SK-N-SH (cell line): Measurements from ENCODE around the gene HSPB7. TPM values are rescaled to one million over a fixed set of nuclear protein-coding genes. Genes with fewer than 3 reads are reported as not detected.

ENCODE experiments used
- CTCF ChIA-PET: fragments of 300-600, 350-600 bp; formaldehyde crosslinking; extraction: SDS; loops from one replicate; lab custom pipeline; 2021; lab: Yijun Ruan, JAX
- POLR2A ChIA-PET: fragments of 350-600 bp; sonication (Branson Sonifier 250); formaldehyde crosslinking; extraction: SDS; loops from one replicate; lab custom pipeline; 2020; ENCODE audit warnings: antibody characterized with exemption, inconsistent platforms; lab: Yijun Ruan, JAX
- DNase-seq: peaks from one replicate; pipeline ENCODE4 v3.0.0; 2012
- H2AFZ ChIP-seq: fragments of 200-600 bp; sonication (generic); 2 replicates; pipeline ENCODE4 v1.8.1; 2016; ENCODE audit warnings: antibody characterized with exemption, mild to moderate bottlenecking, low read depth
- H3F3A ChIP-seq: fragments of 200-600 bp; sonication (generic); replicated peaks from 2 replicates; pipeline ENCODE3; 2016; ENCODE audit warnings: antibody characterized with exemption, mild to moderate bottlenecking; ENCODE audit not compliant: insufficient read depth
- H3K27ac ChIP-seq, 2 experiments: fragments of 200-500 bp in 1 of 2; fragments of 200-600 bp in 1 of 2; sonication (Bioruptor generic) in 1 of 2; sonication (generic), shearing (Covaris generic) in 1 of 2; 2 replicates each; pipeline versions ENCODE4 v1.5.1 to v1.6.1; 2014 to 2016; ENCODE audit warnings: low read depth in 2 of 2, inconsistent platforms in 1 of 2, low read length in 1 of 2, mild to moderate bottlenecking in 1 of 2, mixed read lengths in 1 of 2
- H3K27me3 ChIP-seq: fragments of 200-600 bp; sonication (generic), shearing (Covaris generic); 2 replicates; pipeline ENCODE4 v1.6.1; 2016; ENCODE audit warnings: mixed run types; ENCODE audit not compliant: insufficient read depth
- H3K36me3 ChIP-seq, 2 experiments: fragments of 200-500 bp in 1 of 2; fragments of 200-600 bp in 1 of 2; sonication (Bioruptor generic) in 1 of 2; sonication (generic) in 1 of 2; replicated peaks in 1 of 2; 2 replicates each; pipeline versions ENCODE3 to v1.5.1; 2014 to 2016; ENCODE audit warnings: low read length in 1 of 2, mild to moderate bottlenecking in 1 of 2; ENCODE audit not compliant: insufficient read depth in 2 of 2, control insufficient read depth in 1 of 2
- H3K4me1 ChIP-seq, 2 experiments: fragments of 200-500 bp in 1 of 2; fragments of 200-600 bp in 1 of 2; sonication (Bioruptor generic) in 1 of 2; sonication (generic), shearing (Covaris generic) in 1 of 2; 2 replicates each; pipeline versions ENCODE4 v1.5.1 to v1.6.1; 2014 to 2016; ENCODE audit warnings: low read depth in 1 of 2, low read length in 1 of 2, mixed run types in 1 of 2; ENCODE audit not compliant: insufficient read depth in 2 of 2, control insufficient read depth in 1 of 2
- H3K4me2 ChIP-seq: fragments of 200-600 bp; sonication (generic), shearing (Covaris generic); 2 replicates; pipeline ENCODE4 v1.6.1; 2017; ENCODE audit warnings: mixed run types
- H3K4me3 ChIP-seq, 2 experiments: fragments of 200-500 bp in 1 of 2; fragments of 200-600 bp in 1 of 2; sonication (Bioruptor generic) in 1 of 2; sonication (generic), shearing (Covaris generic) in 1 of 2; 2 replicates each; pipeline versions ENCODE4 v1.5.1 to v1.8.1; 2014 to 2016; ENCODE audit warnings: low read depth in 2 of 2, inconsistent platforms in 1 of 2, low read length in 1 of 2, mild to moderate bottlenecking in 1 of 2, mixed read lengths in 1 of 2, moderate library complexity in 1 of 2
- H3K79me2 ChIP-seq: fragments of 200-600 bp; sonication (generic); 2 replicates; pipeline ENCODE4 v1.8.1; 2017; ENCODE audit warnings: mild to moderate bottlenecking; ENCODE audit not compliant: insufficient read depth
- H3K9ac ChIP-seq: fragments of 200-600 bp; sonication (generic); 2 replicates; pipeline ENCODE4 v1.6.1; 2017; ENCODE audit warnings: mixed run types
- H3K9me2 ChIP-seq: fragments of 200-600 bp; sonication (generic); 2 replicates; pipeline ENCODE4 v1.6.1; 2017; ENCODE audit warnings: mixed run types
- H3K9me3 ChIP-seq: fragments of 200-600 bp; sonication (generic); 2 replicates; pipeline ENCODE4 v1.6.1; 2017; ENCODE audit warnings: mixed run types, mild to moderate bottlenecking, moderate library complexity
- H4K20me1 ChIP-seq: fragments of 200-600 bp; sonication (generic); 2 replicates; pipeline ENCODE4 v1.6.1; 2017; ENCODE audit warnings: mild to moderate bottlenecking, mixed run types; ENCODE audit not compliant: insufficient read depth
- EP300 ChIP-seq, 2 experiments: IDR thresholded peaks; 2 replicates each; pipeline versions ENCODE4 v1.4.0 to v1.6.1; 2012; ENCODE audit warnings: borderline replicate concordance in 1 of 2, low read depth in 1 of 2, low read length in 1 of 2
- GABPA ChIP-seq: IDR thresholded peaks from 2 replicates; pipeline ENCODE4 v1.4.0; 2012; ENCODE audit warnings: low read depth, mild to moderate bottlenecking
- GATA2 ChIP-seq: sonication (generic); formaldehyde crosslinking; IDR thresholded peaks from 2 replicates; pipeline ENCODE4 v1.5.0; 2020; ENCODE audit warnings: mild to moderate bottlenecking, missing genetic modification reagents
- NRF1 ChIP-seq: IDR thresholded peaks from 2 replicates; pipeline ENCODE4 v1.6.1; 2012; ENCODE audit warnings: low read depth, mild to moderate bottlenecking, low read length
- POLR2AphosphoS5 ChIP-seq: IDR thresholded peaks from 2 replicates; pipeline ENCODE4 v1.6.1; 2012; ENCODE audit warnings: low read depth, low read length
- RAD21 ChIP-seq: IDR thresholded peaks from 2 replicates; pipeline ENCODE4 v1.6.1; 2012; ENCODE audit warnings: mild to moderate bottlenecking, low read length
- RFX5 ChIP-seq: IDR thresholded peaks from 2 replicates; pipeline ENCODE4 v1.6.1; 2012; ENCODE audit warnings: mild to moderate bottlenecking, improper control_type of control experiment, low read length
- SIN3A ChIP-seq: IDR thresholded peaks from 2 replicates; pipeline ENCODE4 v1.6.1; 2012; ENCODE audit warnings: low read depth, mild to moderate bottlenecking, low read length, moderate library complexity, borderline replicate concordance
- TEAD4 ChIP-seq: IDR thresholded peaks from 2 replicates; pipeline ENCODE4 v1.4.0; 2012; ENCODE audit warnings: mild to moderate bottlenecking, borderline replicate concordance; ENCODE audit not compliant: insufficient read depth
- WGBS: methylation state at CpG from one replicate; pipeline ENCODE4 v1.1.6; 2017; ENCODE audit warnings: low lambda C conversion rate; 5-methylcytosine and 5-hydroxymethylcytosine counted together
- polyA plus RNA-seq, 3 experiments: library from polyadenylated mRNA; depleted of rRNA; stranded (reverse); fragments of >200 nt; gene quantifications; 2 replicates each; pipeline ENCODE4 v1.2.3, GENCODE V29; 2012
- TF ChIP-seq, protein P1 (sequence below): fragments of 150-350 bp; IDR thresholded peaks from 2 replicates; pipeline ENCODE4 v1.6.1; 2017; ENCODE audit warnings: antibody characterized with exemption, low read length, low read depth, borderline replicate concordance
- TF ChIP-seq, protein P2 (sequence below): fragments of 200-600 bp; sonication (generic); IDR thresholded peaks from 2 replicates; pipeline ENCODE4 v1.6.1; 2017; ENCODE audit warnings: antibody characterized with exemption, mild to moderate bottlenecking, moderate library complexity
- TF ChIP-seq, protein P3 (sequence below): IDR thresholded peaks from 2 replicates; pipeline ENCODE4 v1.4.0; 2012; ENCODE audit warnings: low read depth, borderline replicate concordance

The HSPB7 gene
- polyA plus RNA-seq, 1 of the 3 experiments (the other 2 are of a cell fraction), result 0.05 TPM

DNA sequence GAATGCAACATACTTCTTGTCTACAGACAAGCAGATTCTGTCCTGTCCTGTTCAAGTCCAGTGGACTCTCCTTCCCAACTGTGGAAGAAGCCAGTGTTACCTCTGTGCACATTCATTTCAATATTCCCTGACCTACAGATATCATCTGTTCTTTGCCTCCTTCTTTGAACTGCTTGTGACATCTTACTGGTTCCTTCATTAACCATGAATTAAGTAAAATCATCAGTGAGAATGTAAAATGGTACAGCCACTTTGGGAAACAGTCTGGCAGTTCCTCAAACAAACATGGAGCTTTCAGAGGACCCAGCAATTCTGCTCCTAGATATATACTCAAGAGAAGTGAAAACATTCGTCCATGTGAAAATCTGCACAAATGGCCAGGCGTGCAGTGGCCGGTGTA is 7.0 kb downstream of the HSPB7 start:
- CTCF ChIA-PET, result interaction anchor here (1.0 to 6.1 kb wide), 7 partner anchors 8 to 284 kb away, joined by 3 to 58 read pairs (median 10); partner anchors contain the start of genes FAM131C and HSPB7

DNA sequence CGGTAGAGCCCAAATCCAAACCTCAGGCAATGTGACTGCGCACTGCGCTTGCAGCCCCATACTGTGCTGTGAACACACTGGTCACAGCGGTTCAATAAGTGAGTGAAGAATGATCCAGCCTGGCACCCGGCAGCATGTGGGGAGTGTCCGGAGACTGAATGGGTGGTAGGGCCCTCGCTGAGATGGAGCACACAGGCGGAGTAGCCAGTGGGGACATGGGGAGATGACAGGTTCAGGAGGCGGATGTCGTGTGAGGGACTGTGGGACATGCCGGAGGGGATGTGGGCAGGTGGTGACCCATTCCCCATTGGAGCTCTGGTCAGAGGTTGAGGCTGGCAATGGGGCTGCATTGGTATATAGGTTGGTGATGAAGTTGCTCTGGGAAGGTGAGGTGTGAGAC is 8.2 kb downstream of the HSPB7 start:
- no peaks in the 10 kb centered on the region for H3K9me3 ChIP-seq
- peaks cover 0 to 11% of the 10 kb centered on the region in 2 experiments; a peak in 1 of 4 replicates for H3K4me1 ChIP-seq
- no peaks in the 10 kb centered on the region for H3K36me3 ChIP-seq
- H2AFZ ChIP-seq, result no peak overlapping the region
- H3K9ac ChIP-seq, result no peak overlapping the region
- H3K4me2 ChIP-seq, result no peak overlapping the region
- no peak overlapping the region for H3K27ac ChIP-seq
- 80% methylated on average over 11 of the region's 11 CpGs for WGBS
- H3K4me3 ChIP-seq, result no peak overlapping the region
- H4K20me1 ChIP-seq, result no peaks in the 10 kb centered on the region
- no peaks in the 10 kb centered on the region for H3K79me2 ChIP-seq
- POLR2A ChIA-PET, result no interaction called here
- H3K9me2 ChIP-seq, result no peaks in the 10 kb centered on the region
- no peaks in the 10 kb centered on the region for H3K27me3 ChIP-seq
- CTCF ChIA-PET, result interaction anchor here (0.6 to 6.1 kb wide), 25 partner anchors 9 to 345 kb away, joined by 3 to 58 read pairs (median 4); partner anchors contain the start of genes CLCNKA, CLCNKB, FAM131C and HSPB7
- no peaks in the 10 kb centered on the region for H3F3A ChIP-seq
- no peak for DNase-seq
- TF ChIP-seq GABPA (no peak), RAD21 (no peak), TEAD4 (no peak), EP300 (IDR thresholded peaks at IDR 0.05; ENCODE audit: borderline replicate concordance in 1 of 2, low read depth in 1 of 2, low read length in 1 of 2) (no peak), RFX5 (no peak), NRF1 (no peak)

More for the DNA sequence above, 7.0 kb downstream of the HSPB7 start:
- Histone ChIP-seq H3K27ac (no peak overlapping the region), H3K9me3 (no peaks in the 10 kb centered on the region), H2AFZ (no peak overlapping the region), H3K4me3 (no peak overlapping the region), H3K4me1 (peaks cover 0 to 23% of the 10 kb centered on the region in 2 experiments; a peak in 1 of 4 replicates), H3K9me2 (no peaks in the 10 kb centered on the region), H4K20me1 (no peaks in the 10 kb centered on the region), H3K27me3 (no peaks in the 10 kb centered on the region), H3K9ac (no peak overlapping the region), H3F3A (no peaks in the 10 kb centered on the region), H3K79me2 (no peaks in the 10 kb centered on the region), H3K4me2 (no peak overlapping the region), H3K36me3 (no peaks in the 10 kb centered on the region)
- WGBS, result 100% methylated on average over 3 of the region's 3 CpGs
- no peak for TF ChIP-seq POLR2AphosphoS5
- TF ChIP-seq, protein P1, sequence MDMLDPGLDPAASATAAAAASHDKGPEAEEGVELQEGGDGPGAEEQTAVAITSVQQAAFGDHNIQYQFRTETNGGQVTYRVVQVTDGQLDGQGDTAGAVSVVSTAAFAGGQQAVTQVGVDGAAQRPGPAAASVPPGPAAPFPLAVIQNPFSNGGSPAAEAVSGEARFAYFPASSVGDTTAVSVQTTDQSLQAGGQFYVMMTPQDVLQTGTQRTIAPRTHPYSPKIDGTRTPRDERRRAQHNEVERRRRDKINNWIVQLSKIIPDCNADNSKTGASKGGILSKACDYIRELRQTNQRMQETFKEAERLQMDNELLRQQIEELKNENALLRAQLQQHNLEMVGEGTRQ, result no peak
- TF ChIP-seq, protein P2, sequence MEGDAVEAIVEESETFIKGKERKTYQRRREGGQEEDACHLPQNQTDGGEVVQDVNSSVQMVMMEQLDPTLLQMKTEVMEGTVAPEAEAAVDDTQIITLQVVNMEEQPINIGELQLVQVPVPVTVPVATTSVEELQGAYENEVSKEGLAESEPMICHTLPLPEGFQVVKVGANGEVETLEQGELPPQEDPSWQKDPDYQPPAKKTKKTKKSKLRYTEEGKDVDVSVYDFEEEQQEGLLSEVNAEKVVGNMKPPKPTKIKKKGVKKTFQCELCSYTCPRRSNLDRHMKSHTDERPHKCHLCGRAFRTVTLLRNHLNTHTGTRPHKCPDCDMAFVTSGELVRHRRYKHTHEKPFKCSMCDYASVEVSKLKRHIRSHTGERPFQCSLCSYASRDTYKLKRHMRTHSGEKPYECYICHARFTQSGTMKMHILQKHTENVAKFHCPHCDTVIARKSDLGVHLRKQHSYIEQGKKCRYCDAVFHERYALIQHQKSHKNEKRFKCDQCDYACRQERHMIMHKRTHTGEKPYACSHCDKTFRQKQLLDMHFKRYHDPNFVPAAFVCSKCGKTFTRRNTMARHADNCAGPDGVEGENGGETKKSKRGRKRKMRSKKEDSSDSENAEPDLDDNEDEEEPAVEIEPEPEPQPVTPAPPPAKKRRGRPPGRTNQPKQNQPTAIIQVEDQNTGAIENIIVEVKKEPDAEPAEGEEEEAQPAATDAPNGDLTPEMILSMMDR, result no peak
- no peak for TF ChIP-seq TEAD4
- TF ChIP-seq SIN3A, result no peak
- TF ChIP-seq, protein P3, sequence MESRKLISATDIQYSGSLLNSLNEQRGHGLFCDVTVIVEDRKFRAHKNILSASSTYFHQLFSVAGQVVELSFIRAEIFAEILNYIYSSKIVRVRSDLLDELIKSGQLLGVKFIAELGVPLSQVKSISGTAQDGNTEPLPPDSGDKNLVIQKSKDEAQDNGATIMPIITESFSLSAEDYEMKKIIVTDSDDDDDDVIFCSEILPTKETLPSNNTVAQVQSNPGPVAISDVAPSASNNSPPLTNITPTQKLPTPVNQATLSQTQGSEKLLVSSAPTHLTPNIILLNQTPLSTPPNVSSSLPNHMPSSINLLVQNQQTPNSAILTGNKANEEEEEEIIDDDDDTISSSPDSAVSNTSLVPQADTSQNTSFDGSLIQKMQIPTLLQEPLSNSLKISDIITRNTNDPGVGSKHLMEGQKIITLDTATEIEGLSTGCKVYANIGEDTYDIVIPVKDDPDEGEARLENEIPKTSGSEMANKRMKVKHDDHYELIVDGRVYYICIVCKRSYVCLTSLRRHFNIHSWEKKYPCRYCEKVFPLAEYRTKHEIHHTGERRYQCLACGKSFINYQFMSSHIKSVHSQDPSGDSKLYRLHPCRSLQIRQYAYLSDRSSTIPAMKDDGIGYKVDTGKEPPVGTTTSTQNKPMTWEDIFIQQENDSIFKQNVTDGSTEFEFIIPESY, result no peak
- no peak for TF ChIP-seq GABPA
- no peak for TF ChIP-seq GATA2
- no peak for DNase-seq
- POLR2A ChIA-PET, result no interaction called here
